HG03139 (cell line): Measurements from ENCODE around the gene FAM131C.

ENCODE experiments used
- ATAC-seq: cut with Tn5 transposase; IDR thresholded peaks from one replicate; pipeline ENCODE4 v1.9.1; 2021; ENCODE audit not compliant: unreplicated experiment

FAM131C gene, protein sequence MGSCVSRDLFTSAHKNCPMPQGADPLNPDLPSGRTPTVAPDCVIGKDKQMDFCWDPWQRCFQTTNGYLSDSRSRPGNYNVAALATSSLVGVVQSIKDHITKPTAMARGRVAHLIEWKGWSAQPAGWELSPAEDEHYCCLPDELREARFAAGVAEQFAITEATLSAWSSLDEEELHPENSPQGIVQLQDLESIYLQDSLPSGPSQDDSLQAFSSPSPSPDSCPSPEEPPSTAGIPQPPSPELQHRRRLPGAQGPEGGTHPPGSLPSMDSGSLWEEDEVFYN

DNA sequence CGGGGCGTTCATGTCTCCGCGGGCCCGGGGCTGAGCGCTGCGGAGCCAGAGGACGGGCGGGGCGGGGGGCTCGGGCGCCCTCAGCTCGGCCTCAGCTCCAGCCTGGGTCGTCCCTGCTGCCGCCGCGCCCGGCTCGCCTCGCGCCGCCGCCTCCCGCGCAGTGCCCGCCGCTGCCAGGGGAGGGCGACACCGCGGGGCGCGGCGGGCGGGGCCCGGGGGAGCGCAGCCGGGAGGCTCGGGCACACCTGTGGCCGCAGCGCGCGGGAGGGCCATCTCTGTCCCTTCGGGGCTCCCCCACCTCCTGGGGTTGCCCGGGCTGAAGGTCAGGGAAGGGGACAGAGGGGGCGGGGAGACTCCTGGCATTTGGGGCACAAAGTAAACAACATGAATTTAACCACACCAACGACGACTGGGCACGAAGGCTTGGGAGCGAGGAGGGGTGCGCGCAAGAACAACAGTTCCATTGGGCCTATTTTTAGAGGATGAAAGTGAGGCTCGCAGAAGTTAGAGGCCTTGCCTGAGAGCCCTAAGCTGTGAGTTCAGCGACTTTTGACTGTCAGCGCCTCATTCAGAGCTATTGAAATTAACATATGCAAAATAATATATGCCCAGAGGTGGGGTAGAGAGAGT lies at the start of gene FAM131C:
FAM131C (minus strand) TSS at position 162 of the 630 bp plus-strand sequence. CDS start 209 bp downstream, outside the sequence.
- ATAC-seq: no peak

DNA sequence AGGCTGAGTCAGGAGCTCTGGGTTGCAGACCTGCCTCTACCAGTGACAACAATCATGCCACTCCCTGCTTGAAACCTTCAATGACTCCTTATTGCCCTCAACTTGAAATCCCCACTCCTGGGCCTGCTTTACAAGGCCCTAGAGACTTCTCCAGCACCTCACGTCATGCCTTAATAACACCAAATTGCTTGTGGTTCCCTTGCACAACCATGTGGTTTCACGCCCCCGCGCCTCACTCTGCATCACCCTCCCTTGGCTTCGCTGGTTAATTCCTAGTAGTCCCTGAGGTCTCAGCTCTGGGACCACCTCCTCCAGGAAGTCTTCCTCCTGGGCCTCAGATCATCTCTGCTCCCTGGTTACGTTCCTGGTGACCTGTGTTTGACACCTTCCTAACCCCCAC lies 49.5 kb upstream of the FAM131C start:
- ATAC-seq: no peak

DNA sequence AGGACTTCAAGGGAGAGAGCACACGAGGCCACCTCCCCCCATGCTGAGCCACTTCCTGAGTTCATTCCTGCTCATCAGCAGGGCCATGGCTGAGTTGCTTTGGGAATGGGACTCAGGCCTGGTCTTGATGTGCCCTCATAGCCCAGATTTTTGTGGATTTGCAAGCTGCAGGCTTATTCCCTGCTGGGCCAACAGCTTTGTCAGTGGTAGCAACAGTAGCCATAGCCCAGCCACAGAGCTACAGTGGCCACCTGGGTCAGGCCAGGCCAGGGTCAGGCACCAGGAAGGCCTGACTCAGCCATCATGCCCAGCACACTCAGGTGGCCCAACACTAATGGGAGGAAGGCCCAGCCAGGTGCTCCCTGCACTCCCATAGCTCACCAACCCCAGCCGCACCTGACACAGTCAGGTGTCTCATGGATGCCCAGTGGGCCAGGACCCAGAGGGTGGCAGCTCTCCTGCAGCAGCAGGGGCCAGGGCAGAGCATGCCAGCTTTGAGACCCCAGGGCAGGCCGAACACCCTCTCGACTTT lies 49.0 kb upstream of the FAM131C start:
- ATAC-seq: no peak

DNA sequence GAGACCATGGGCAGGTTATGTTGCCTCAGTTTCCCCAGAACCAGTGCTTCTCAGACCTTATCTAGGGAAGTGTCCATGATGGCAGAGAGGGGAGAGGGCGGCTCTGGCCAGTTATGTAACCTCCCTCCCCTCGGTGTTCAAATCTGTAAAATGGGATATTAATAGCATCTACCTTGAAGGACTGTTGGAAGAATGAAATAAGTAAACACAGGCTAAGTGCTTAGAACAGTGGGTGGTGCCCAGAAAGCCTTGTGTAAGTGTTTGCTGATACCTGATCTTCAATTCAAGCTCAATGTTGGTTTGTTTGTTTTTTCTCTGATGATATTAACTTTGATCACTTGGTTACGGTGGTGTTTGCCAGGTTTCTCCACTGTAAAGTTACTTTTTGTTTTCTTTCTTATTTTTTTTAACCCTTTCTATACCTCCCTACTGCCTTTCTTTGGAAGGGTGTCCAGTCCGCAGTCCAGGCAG lies 47.5 kb upstream of the FAM131C start:
- ATAC-seq: no peak

DNA sequence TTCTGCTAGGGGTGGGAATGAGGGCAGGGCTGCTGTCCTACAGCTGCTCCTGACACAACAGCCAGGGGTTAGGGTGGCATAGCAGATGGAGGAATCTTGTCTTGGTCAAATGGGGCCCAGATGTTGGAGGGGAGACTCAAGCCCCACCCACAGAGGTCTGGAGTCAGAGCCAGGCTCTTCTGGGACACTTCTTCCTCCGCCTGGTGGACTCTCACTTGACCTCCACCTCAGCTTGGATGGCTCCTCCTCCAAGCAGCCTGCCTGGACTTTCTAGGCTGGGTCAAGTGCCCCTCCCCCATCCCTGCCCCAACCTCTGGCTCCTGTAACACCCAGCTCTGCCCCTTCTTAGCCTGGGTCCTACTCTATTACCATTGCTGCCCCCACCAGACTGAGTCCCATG lies 47.0 kb upstream of the FAM131C start:
- no peak for ATAC-seq

DNA sequence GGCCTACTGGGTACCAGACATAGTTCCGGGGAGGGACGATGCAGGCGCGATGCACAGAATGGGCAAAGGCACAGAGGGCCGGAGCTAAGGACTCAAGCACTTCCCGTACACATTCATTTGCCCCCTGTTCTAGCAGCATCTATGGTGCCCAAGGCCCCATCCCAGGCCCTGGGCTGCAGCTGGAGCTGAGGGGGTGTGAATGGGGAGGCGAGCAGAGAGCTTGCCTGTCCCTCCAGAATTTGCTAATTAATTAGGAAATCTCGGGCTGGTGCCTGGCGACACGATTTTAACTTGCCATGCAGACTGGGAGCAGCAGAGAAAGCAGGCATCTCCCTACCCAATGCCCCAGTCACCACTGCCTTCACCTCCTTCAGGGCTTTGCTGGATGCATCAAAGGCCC lies 46.5 kb upstream of the FAM131C start:
- ATAC-seq: no peak

DNA sequence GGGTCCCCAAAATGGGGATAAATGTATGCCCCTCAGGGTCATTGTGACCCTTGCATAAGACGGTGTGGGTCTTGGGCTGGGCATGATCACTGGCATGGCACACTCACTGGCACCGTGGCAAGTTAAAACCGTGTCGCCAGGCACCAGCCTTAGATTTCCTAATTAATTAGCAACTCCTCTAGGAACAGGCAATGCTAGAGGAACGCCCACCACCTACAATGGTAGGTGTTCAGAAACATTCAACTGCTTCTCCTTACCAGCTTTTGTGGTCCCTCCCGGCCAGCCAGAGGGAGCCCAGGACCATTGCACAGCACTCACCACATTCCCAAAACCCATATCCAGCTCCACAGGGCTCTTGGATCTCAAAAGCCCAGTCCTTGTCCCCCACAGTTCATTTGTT lies 46.1 kb upstream of the FAM131C start:
- ATAC-seq: no peak

DNA sequence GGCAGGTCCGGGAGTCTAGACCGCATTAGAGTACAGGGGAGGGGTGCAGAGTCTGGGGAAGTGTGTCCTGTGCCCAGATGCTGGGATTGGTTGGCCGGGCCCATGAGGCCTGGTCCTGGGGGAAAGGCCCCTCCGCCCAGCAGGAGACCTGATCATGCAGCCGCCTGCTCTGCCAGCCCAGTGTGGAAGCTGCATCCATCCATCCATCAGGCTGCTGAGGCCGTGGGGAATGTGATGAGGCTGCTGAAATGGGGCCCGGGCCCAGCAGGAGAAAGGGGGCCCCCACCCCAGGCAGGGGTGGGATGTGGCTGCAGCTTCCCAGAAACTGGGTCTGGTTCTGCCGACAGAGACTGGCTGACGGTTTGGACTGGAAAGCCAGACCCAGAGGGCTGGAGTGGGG lies 45.3 kb upstream of the FAM131C start:
- no peak for ATAC-seq

DNA sequence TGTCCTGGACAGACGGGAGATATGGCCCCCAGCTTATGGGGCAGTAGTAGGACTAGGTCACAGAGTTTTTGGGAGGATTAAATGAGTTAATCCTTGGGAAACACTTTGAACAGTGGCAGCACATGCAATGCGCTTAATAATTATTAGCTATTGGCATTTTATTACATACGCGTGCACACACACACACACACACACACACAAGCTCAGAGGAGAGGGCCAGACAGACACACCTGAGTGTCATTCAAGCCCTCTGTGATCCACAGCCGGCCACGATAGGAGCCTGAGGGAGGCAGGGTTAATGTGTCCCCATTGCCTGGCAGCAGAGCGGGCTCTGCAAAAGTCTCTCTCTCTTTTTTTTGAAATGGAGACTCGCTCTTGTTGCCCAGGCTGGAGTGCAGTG lies 44.5 kb upstream of the FAM131C start:
- no peak for ATAC-seq

DNA sequence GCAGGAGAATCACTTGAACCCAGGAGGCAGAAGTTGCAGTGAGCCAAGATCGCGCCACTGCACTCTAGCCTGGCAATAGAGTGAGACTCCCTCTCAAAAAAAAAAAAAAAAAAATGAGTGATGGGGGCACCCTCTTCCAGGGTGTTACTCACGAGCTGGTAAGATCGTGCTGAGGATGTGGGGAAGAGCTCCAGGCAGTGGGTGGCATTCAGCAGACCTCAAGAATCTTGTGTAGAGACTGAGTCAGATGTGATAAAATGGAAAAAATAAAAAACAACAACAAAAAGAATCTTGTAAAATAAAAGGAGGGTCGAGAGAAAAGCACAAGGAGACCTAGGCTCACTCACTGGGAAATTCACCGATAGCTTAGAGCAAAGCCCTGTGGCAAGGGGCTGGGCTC lies 43.9 kb upstream of the FAM131C start:
- ATAC-seq: no peak

DNA sequence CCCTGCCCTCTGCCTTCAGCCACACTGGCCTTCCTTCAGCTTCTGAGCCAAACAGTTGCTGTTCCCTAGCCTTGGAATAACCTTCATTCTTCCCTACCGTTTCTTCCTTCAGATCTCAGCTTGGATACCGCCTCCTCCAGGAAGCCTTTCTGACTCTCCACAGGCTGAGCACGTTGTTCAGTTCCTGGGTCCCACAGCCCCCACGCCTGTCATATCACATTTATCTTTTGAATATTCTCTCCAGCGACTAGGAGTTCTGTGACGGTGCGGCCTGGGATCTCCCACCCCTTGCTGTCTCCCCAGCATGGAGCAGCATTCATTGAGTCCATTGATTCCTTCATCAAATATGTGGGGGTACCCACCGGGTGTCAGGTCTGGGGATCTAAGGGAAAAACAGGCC lies 43.2 kb upstream of the FAM131C start:
- ATAC-seq: no peak

DNA sequence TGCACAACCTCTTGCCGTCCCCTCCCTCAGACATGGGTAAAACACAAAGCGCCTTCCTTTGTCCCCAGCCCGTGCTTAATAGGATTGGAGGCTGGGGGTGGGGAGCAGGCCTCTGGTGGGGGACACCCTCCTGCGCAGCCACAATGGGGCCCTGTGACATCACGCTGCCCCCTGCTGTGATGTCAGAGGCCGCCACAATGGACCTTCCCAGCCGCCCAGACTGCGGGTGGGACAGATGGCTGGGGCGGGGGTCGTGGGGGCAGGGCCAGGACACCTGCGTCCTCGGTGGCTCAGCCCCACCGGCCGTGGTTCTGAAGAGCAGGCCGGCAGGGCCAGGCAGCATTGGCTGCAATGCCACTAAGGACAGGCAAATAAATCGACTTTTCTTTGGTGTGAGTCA lies 42.6 kb upstream of the FAM131C start:
- ATAC-seq: no peak

DNA sequence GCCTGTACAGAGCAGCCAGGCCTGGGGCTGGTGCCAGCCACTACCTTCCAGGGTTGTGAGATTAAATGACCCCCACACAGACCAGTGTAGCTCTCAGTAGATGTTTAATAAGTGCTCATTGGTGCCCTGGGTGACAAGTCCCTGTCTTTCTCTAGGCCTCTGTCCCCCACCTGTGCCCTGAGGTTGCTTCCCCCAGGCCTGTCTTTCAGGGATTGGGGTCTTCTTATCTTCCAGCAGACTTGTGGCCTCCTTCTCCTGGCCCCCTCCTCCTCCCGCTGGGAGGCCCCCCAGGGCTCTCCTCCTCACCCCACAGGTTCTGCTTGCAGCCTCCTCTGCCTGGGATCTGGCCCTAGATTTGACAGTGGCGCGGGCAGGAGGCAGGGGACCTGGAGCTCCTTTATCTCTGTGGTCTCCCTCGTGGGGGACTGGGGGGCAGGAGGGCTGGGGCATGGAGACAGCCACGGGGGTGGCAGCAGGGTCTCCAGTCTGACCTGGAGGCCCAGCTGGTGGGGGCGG lies 42.1 kb upstream of the FAM131C start:
- no peak for ATAC-seq

DNA sequence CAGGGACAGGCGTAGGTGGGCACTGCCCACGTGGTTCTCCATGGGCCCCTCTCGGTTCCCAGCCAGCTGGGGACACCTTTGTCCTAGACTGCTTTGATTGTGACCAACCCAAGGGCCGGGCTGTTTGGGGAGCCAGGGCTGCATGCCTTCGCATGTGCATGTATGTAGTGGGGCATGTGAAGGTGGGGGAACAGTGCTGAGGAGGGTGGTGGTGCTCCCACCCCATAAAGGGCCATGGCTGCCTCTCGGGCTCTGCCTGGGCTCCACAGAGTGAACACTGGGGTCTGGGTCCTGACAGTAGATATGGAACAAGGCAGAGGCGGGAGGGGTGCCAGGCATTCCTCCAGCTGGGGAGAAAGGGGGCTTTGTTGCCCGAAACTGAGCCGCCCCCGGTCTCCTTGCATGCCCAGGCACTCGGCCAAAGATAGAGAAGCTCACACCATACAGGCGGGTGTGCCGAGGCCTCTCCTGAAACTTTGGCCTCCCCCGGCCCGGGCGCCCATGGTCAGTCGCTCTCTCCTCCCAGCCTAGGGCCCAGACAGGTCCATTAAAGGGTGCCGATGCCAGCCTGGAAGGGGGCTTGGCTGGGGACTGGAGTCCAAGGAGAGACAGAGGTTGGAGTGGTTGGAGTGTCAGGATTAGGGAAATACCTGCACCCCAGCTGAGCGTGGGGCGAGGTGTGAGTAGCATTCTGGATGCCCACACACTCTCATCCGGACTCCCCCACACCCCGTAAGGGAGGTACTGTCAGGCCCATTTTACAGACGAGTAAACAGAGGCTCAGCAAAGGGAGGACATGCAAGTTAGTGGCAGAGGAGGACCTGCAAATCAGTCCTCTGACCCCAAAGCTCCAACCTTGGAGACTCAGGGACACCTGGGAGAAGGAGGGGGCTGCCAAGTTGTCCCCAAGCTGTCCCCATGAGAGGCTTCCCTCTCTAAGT lies 41.3 kb upstream of the FAM131C start:
- ATAC-seq: no peak

DNA sequence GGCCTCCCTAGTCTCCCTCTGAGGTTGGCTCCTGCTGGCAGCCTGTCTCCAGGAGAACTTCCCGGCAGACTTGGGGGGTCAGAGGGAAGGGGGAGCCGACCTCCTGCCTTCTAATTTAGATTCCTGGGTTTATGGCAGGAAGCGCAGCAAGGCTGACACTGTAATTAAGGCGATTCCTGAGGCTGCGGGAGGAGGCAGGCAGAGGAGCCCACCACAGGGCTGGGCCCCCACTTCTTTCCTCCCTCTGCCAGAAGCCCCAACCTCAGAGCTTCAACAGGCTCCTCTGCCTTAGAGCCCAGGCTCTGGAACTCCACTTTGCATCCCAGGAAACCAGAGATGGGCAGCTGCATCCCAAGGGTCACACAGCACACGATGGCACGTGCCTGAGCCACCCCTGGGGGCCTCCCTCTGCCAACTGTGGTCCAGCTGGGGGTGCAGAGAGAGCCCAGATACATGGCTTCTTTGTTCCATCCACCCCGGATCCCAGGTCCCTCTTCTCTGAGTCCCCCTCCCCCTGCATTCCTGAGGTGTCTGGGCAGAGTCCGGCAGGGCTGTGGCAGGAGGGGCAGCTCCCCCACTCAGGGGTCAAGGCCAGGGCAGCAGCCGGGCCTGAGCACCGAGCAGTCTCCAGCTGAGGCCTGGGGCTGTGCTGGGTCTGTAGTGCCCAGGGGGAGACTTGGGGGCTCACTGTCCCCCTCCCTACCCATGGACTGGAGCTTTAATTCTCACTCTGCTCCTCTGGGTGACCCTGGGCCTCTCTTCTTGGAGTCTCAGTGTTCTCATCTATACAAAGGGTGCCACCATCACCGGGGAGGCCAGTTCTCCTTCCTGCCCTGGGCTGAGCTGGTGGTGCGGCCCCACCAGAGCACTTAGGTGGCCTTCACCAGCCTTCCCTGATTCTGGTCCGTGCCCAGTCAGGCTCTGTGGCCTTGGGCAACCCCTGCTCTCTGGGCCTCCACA lies 39.4 kb upstream of the FAM131C start:
- ATAC-seq: no peak

DNA sequence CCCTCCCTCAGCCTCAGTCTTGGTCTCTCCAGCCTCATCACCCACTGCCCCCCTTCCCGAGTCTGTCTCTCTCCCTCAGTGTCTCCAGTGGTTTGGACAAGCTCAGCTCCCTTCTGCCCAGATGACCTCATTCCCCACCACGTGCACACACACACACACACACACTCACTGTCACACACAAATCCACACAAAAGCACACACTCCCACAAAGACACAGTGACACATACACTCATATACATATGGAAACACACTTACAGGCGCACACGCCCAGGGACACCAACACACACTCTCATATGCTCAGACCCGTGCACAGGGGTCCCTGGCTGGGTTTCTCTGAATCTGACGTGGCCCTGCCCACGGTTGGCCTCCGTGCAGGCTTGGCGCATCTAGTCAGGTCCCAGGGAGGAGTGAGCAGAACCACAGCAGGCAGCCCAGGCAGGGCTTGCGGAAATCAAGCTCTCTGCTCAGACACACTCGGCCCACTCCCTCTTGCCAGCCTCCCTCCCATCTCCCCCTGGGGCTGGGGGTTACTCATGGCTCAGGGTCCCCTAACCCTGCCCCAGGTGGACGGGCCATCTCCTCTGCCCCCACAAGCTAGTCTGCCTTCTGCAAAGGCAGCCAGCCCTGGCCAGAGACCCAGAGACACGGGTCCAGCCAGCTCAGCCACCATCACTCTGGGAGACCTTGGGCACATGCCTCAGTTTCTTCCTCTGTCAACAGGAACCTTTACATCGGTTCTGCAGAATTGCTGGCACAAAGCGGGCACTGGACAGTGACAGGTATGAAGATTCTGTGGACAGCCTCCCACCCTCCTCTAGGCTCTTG lies 38.5 kb upstream of the FAM131C start:
- no peak for ATAC-seq

DNA sequence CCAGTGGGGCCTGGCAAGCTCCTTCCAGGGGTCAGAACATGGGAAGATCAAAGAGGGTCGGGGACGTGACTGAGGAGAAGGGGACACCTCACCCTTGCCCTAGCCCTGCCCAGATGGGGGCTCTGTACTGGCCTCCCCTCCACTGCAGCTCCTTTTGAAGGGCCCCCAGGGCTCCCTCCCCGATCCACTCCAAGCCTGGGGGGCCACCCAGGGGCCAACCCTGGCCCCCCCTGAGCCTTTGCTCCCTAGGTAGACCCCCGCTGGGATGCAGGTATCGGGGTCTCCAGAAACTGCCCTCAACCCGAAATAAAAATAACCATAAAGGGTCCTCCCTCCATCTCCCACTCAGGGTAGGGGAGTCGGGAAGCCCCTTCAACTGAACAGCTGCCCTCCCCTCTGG lies 37.4 kb upstream of the FAM131C start:
- ATAC-seq: no peak

DNA sequence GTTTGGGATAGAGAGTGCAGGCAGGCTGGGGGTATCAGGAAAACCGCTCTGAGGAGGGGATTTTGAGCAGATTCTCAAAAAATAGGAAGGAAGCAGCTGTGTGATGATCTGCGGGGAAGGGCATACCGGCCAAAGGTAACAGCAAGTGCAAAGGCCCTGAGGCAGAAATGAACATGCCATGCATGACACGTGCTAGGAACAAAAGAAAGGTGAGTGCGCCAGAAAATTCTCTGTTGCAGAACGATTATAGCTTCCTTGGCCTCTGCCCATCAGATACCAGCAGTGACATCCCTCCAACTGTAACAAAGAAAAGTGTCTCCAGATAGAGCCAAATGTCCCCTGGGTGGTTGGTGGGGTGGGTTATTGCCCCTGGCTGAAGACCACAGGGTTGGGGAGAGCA lies 37.0 kb upstream of the FAM131C start:
- ATAC-seq: no peak

DNA sequence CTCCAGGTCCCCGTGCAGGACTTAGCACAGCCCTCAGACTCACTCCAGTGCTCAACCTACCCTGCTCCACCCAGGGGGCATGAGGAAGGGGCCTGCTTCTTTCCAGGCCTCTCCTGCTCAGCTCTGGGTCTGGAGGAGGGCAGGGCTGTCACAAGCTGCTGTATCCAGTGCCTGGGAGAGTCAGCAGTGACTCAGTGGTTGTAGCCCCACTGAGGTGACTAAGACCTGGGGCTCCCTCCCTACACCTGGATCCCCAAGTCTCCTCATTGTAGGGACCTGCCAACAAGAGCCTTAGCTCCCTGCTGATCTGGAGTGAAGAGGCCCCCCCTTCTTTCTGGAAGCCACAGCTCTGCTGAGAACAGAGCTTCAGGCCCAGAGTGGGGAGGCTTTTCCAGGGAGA lies 36.1 kb upstream of the FAM131C start:
- no peak for ATAC-seq
